Thyroid gland (tissue), 4 donors: ENCODE results near the gene ATG4D. TPM values are rescaled to one million over a fixed set of nuclear protein-coding genes. Genes with fewer than 3 reads are reported as not detected.

ENCODE experiments used
- DNase-seq, 2 donors: peaks; one replicate each; pipeline ENCODE4 v3.0.0-alpha.2; 2019
- H3K27ac ChIP-seq, 3 donors: fragments of 200-600 bp; sonication (generic); 1 replicate in 2 of 3; 2 replicates in 1 of 3; pipeline ENCODE4 v1.5.1; 2016 to 2019; ENCODE audit warnings: mild to moderate bottlenecking in 1 of 3, moderate library complexity in 1 of 3
- H3K27me3 ChIP-seq: fragments of 200-600 bp; sonication (generic); one replicate; pipeline ENCODE4 v1.5.1; 2019
- H3K36me3 ChIP-seq, 2 donors: fragments of 200-600 bp; sonication (generic); one replicate each; pipeline ENCODE4 v1.5.1; 2016 to 2019
- H3K4me1 ChIP-seq, 2 donors: fragments of 200-600 bp; sonication (generic); one replicate each; pipeline ENCODE4 v1.5.1; 2017 to 2019
- H3K4me3 ChIP-seq, 3 donors: fragments of 200-600 bp; sonication (generic); replicated peaks in 1 of 3; 1 replicate in 2 of 3; 2 replicates in 1 of 3; pipeline ENCODE4 v1.5.1; 2016; ENCODE audit warnings: mild to moderate bottlenecking in 1 of 3
- H3K9me3 ChIP-seq: fragments of 200-600 bp; sonication (generic); one replicate; pipeline ENCODE4 v1.5.1; 2017
- CTCF ChIP-seq, 6 experiments: fragments of 200-600 bp in 3 of 6; fragments of 450-650 bp in 3 of 6; sonication (generic) in 3 of 6; IDR thresholded peaks; one replicate each; pipeline ENCODE4 v1.5.1; 2016 to 2019; ENCODE audit warnings: antibody characterized with exemption in 6 of 6, mild to moderate bottlenecking in 2 of 6, inconsistent platforms in 1 of 6, moderate library complexity in 1 of 6
- POLR2A ChIP-seq, 2 donors: fragments of 450-650 bp; IDR thresholded peaks; one replicate each; pipeline ENCODE4 v1.6.1; 2017; ENCODE audit warnings: antibody characterized with exemption in 2 of 2, mild to moderate bottlenecking in 2 of 2, moderate library complexity in 1 of 2
- WGBS, 2 donors: methylation state at CpG; one replicate each; pipeline ENCODE4 v1.1.5; 2017; 5-methylcytosine and 5-hydroxymethylcytosine counted together
- intact Hi-C: fragments of 100-400 bp; cut with DNase I; formaldehyde crosslinking; loops from one replicate; pipeline ENCODE4 v1.15.1; 2023
- total RNA-seq, 4 donors: library from RNA; depleted of rRNA; stranded (reverse); fragments of >200 nt; gene quantifications; one replicate each; pipeline ENCODE4 v1.2.3, GENCODE V29; 2016

ATG4D gene
- total RNA-seq, 4 donors from 2014 or later: 28.4 to 37.0 (median 31.3) TPM

- no peaks in the 10 kb centered on the region for H3K27me3 ChIP-seq
- no peak for DNase-seq
- H3K4me1 ChIP-seq: peaks cover 0 to 11% of the 10 kb centered on the region in 2 donors
- 91 to 95% methylated on average over 9 of the region's 9 CpGs for WGBS, 2 donors
- H3K36me3 ChIP-seq: peaks cover 0 to 3% of the 10 kb centered on the region in 2 donors
- H3K27ac ChIP-seq: no peak overlapping the region
- TF ChIP-seq CTCF (IDR thresholded peaks at IDR 0.05) (no peak), POLR2A (IDR thresholded peaks at IDR 0.05) (no peak)
- intact Hi-C loops: loop anchor here (2.0 kb wide), 1 partner anchor 62 kb away; no protein-coding TSS in a partner anchor
- H3K4me3 ChIP-seq: no peak overlapping the region
- no peaks in the 10 kb centered on the region for H3K9me3 ChIP-seq
Observed at GRCh38 chr19:10583036-10583776, 39.5 kb downstream of the ATG4D start.

DNA sequence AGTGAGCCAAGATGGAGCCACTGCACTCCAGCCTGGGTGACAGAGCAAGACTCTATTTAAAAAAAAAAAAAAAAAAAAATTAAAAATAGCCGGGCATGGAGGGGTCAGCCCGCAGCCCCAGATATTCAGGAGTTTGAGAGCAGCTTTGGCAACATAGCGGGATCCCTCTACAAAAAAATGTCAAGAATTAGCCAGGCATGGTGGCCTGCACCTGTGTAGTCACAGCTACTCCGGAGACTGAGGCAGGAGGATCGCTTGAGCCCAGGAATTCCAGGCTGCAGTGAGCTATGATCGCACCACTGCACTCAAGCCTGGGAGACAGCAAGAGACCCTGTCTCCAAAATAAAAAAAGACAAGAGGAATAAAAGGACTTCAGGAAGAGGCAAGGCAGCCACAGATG lies 42.7 kb downstream of the ATG4D start:
- peak overlapping the region in 1 of 3 donors; percentile 50 for H3K27ac ChIP-seq
- H3K4me1 ChIP-seq: peaks cover 0 to 5% of the 10 kb centered on the region in 2 donors
- no peak for DNase-seq
- 31 to 41% methylated on average over 6 of the region's 6 CpGs for WGBS, 2 donors
- H3K9me3 ChIP-seq: no peaks in the 10 kb centered on the region
- H3K27me3 ChIP-seq: no peaks in the 10 kb centered on the region
- no peak for TF ChIP-seq CTCF (IDR thresholded peaks at IDR 0.05)
- no peak for TF ChIP-seq POLR2A (IDR thresholded peaks at IDR 0.05)
- peak overlapping the region in 1 of 3 donors; percentile 50 for H3K4me3 ChIP-seq
- intact Hi-C loops: no loop called here
- H3K36me3 ChIP-seq: no peaks in the 10 kb centered on the region

DNA sequence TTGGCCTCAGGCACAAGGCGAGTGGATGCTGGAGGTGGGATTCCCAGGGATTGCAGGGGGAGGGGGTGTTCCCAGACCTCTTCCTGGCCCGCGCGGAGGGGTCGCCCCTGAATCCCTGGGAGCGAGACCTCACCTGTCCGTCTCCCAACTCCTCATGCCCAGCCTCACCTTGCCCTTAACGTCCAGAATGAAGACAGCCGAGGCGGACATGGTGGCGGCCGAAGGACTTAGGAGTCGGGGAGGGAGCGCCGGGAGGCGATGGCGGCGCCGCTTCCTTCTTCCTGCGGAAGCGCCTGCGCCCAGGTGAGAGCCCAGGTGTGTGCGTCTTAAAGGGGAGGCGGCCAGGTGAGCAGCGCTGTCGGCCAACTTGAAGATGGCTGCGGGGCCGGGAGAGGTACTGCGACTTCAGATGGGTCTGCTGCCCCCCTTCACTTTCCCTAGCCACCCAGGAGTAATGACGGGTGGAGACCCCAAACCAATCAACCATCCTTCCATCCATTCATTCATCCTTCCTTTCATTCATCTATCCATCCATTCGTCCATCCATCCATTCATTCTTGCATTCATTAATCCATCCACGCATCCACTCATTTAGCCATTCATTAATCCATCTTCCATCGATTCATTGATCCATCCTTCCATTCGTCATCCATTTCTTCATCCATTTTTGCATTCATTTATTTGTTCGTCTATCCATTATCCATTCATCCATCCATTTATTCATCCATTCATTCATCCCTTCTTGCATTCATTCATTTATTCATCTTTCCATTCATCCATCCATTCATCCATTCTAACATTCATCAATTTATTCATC lies 43.5 kb downstream of the ATG4D start, which contains the start of gene AP1M2:
Gene AP1M2, minus strand, starts transcription at position 291 of the 817 bp plus-strand sequence. Its CDS starts 81 bp downstream, at position 210.
- Histone ChIP-seq H3K36me3 (no peaks in the 10 kb centered on the region), H3K27me3 (no peaks in the 10 kb centered on the region), H3K27ac (peak within 1 kb of the TSS in 2 of 3 donors; percentile 50 to 53), H3K4me1 (peaks cover 0 to 5% of the 10 kb centered on the region in 2 donors), H3K9me3 (no peaks in the 10 kb centered on the region), H3K4me3 (peak within 1 kb of the TSS; percentile 12 to 53 (median 50))
- intact Hi-C loops: no loop called here
- WGBS, 2 donors: 22 to 27% methylated on average over 16 to 34 of the region's 35 CpGs
- no peak for TF ChIP-seq CTCF (IDR thresholded peaks at IDR 0.05)
- TF ChIP-seq POLR2A (IDR thresholded peaks at IDR 0.05): no peak
- DNase-seq: peak; percentile 60 to 61

DNA sequence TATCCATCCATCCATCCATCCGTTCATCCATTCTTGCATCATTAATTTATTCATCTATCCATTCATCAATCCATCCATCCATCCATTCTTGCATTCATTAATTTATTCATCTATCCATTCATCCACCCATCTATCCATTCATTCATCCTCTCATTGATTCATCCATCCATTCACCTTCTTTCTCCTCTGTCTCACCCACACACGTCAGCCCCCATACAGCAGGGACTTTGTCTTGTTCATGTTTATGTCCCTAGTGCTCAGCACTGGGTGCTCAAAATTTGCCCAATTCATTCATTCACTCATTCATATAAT lies 44.1 kb downstream of the ATG4D start:
- no peak for TF ChIP-seq POLR2A (IDR thresholded peaks at IDR 0.05)
- TF ChIP-seq CTCF (IDR thresholded peaks at IDR 0.05): no peak
- intact Hi-C loops: no loop called here
- Histone ChIP-seq H3K4me3 (no peak overlapping the region), H3K36me3 (no peaks in the 10 kb centered on the region), H3K27ac (no peak overlapping the region), H3K27me3 (no peaks in the 10 kb centered on the region), H3K9me3 (no peaks in the 10 kb centered on the region), H3K4me1 (peaks cover 0 to 5% of the 10 kb centered on the region in 2 donors)
- DNase-seq: no peak
- 88 to 95% methylated on average over 2 of the region's 2 CpGs for WGBS, 2 donors

DNA sequence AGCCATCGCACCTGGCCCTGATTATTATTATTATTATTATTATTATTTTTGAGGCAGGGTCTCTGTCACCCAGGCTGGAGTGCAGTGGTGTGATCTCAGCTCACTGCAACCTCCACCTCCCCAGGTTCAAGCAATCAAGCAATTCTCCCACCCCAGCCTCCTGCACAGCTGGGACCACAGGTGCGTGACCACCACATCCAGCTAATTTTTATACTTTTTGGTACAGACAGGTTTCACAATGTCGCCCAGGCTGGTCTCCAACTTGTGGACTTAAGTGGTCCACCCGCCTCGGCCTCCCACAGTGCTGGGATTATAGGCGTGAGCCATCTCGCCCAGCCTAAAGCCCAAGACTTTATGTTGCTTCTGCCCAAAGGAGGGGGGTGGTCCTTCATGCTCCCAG lies 49.4 kb downstream of the ATG4D start:
- H3K9me3 ChIP-seq: no peaks in the 10 kb centered on the region
- no peaks in the 10 kb centered on the region for H3K36me3 ChIP-seq
- H3K27me3 ChIP-seq: no peaks in the 10 kb centered on the region
- peaks cover 0 to 8% of the 10 kb centered on the region in 2 donors for H3K4me1 ChIP-seq
- WGBS, 2 donors: 85 to 93% methylated on average over 7 of the region's 7 CpGs
- no peak overlapping the region for H3K4me3 ChIP-seq
- intact Hi-C loops: no loop called here
- TF ChIP-seq POLR2A (IDR thresholded peaks at IDR 0.05) (no peak), CTCF (IDR thresholded peaks at IDR 0.05) (no peak)
- no peak overlapping the region for H3K27ac ChIP-seq
- no peak for DNase-seq
